Pancreas (tissue), 10 donors: ENCODE results near the gene NECAB3. TPM values are rescaled to one million over a fixed set of nuclear protein-coding genes. Genes with fewer than 3 reads are reported as not detected.

Experiments
- ATAC-seq, 4 donors: fragments of 200-7000 bp; cut with Tn5 transposase; one replicate each; pipeline versions ENCODE4 v1.8.0 to v1.9.1; 2020; ENCODE audit warnings: mild to moderate bottlenecking in 4 of 4, moderate library complexity in 4 of 4
- DNase-seq, 6 donors: peaks; one replicate each; pipeline ENCODE4 v3.0.0-alpha.2; 2020
- FAIRE-seq: peaks from 2 replicates; lab custom pipeline; 2012; peaks lifted over from hg19 to GRCh38; lab: Jason Lieb, UNC
- H3K27ac ChIP-seq, 4 donors: fragments of 200-600 bp; sonication (generic); 1 replicate in 3 of 4; 2 replicates in 1 of 4; pipeline versions ENCODE4 v1.5.0 to v1.8.0; 2020
- H3K27me3 ChIP-seq, 4 donors: fragments of 200-600 bp; one replicate each; pipeline ENCODE4 v1.8.0; 2021
- H3K36me3 ChIP-seq, 3 donors: fragments of 200-600 bp; sonication (generic) in 1 of 3; one replicate each; pipeline versions ENCODE4 v1.5.0 to v1.8.0; 2020 to 2021
- H3K4me1 ChIP-seq, 3 donors: fragments of 200-600 bp; one replicate each; pipeline ENCODE4 v1.8.0; 2021
- H3K4me3 ChIP-seq, 4 donors: fragments of 200-600 bp; sonication (generic) in 2 of 4; one replicate each; pipeline versions ENCODE4 v1.5.0 to v1.8.0; 2020 to 2021
- H3K9me3 ChIP-seq, 4 donors: fragments of 200-600 bp; one replicate each; pipeline ENCODE4 v1.8.0; 2021
- CTCF ChIP-seq, 4 donors: fragments of 200-600 bp; sonication (generic) in 3 of 4; IDR thresholded peaks; one replicate each; pipeline versions ENCODE4 v1.5.0 to v1.8.0; 2021; ENCODE audit warnings: antibody characterized with exemption in 4 of 4
- WGBS, 2 donors: extraction: QIAGEN DNeasy Blood & Tissue Kit; methylation state at CpG; one replicate each; pipeline ENCODE4 v1.1.7; 2013; 5-methylcytosine and 5-hydroxymethylcytosine counted together
- intact Hi-C, 3 donors: fragments of 100-400 bp; cut with DNase I; formaldehyde crosslinking; loops; one replicate each; pipeline versions ENCODE4 v1.11.1 to v1.14.2; 2022
- polyA plus RNA-seq, 2 donors: library from polyadenylated mRNA; stranded (reverse); fragments of 200-250 nt; gene quantifications; one replicate each; pipeline ENCODE4 v1.2.3, GENCODE V29; 2013
- total RNA-seq, 6 donors: library from RNA; stranded (reverse); fragmentation: NEBNext Ultra II Directional in 4 of 6; extraction: Animal tissue kit (Norgen Biotek cat#: 25700) in 4 of 6; gene quantifications; one replicate each; pipeline versions ENCODE4 v1.2.1 to v1.2.4, GENCODE V29; 2021 to 2023
- donor health status: healthy with polysubstance abuse.
- donor health status: DM: no; HTN: no; CAD: no; lungs with moderate emphysema.
- donor health status: DM: no; HTN: no; CAD: no.
- donor health status: control.
- donor health status: control.
- donor health status: Bipolar disorder and iron deficiency.
- donor health status: DM: yes; HTN: yes; CAD: no.
- donor health status: DM: no; HTN: no; CAD: no.
- donor health status: DM: no; HTN: no; CAD: no.
- donor health status: DM: yes; HTN: yes; CAD: no.

Gene NECAB3
- total and polyA plus RNA-seq, 8 donors = 15.8 to 40.0 (median 19.5) TPM

- TF ChIP-seq CTCF (IDR thresholded peaks at IDR 0.05) = no peak
- intact Hi-C loops = loop anchor here in 1 of 3 donors (5.0 kb wide), 1 partner anchor 195 kb away; no protein-coding TSS in a partner anchor
- Histone ChIP-seq H3K9me3 (no peaks in the 10 kb centered on the region), H3K27ac (no peak overlapping the region), H3K4me1 (peaks cover 21 to 27% (median 26%) of the 10 kb centered on the region in 3 donors), H3K27me3 (no peaks in the 10 kb centered on the region), H3K36me3 (peaks cover 0 to 7% (median 0%) of the 10 kb centered on the region in 3 donors), H3K4me3 (no peak overlapping the region)
- DNase-seq = peak in 4 of 6 donors; percentile 13 to 64 (median 24)
- 94 to 95% methylated on average over 17 of the region's 17 CpGs for WGBS, 2 donors
- ATAC-seq = no peak
- FAIRE-seq = no peak
These were observed 17.2 kb downstream of the NECAB3 start for GRCh38 chr20:33656783-33657703.

- Histone ChIP-seq H3K36me3 (peaks cover 0 to 7% (median 0%) of the 10 kb centered on the region in 3 donors), H3K27me3 (no peaks in the 10 kb centered on the region), H3K27ac (peak overlapping the region in 1 of 4 donors; percentile 77), H3K4me1 (peaks cover 21 to 27% (median 26%) of the 10 kb centered on the region in 3 donors), H3K4me3 (no peak overlapping the region), H3K9me3 (no peaks in the 10 kb centered on the region)
- TF ChIP-seq CTCF (IDR thresholded peaks at IDR 0.05) = no peak
- FAIRE-seq (no peak), DNase-seq (peak in 4 of 6 donors; percentile 6 to 62 (median 21)), ATAC-seq (no peak)
- 94 to 95% methylated on average over 10 of the region's 10 CpGs for WGBS, 2 donors
- intact Hi-C loops = loop anchor here in 1 of 3 donors (5.0 kb wide), 1 partner anchor 194 kb away; no protein-coding TSS in a partner anchor
These were observed 18.0 kb downstream of the NECAB3 start for GRCh38 chr20:33656010-33656782.

GRCh38 chr20:33655164-33655563, 19.1 kb downstream of the NECAB3 start:
- Histone ChIP-seq H3K27me3 (no peaks in the 10 kb centered on the region), H3K36me3 (peaks cover 0 to 7% (median 0%) of the 10 kb centered on the region in 3 donors), H3K27ac (peak overlapping the region; percentile 77 to 91 (median 82)), H3K4me1 (peaks cover 21 to 27% (median 26%) of the 10 kb centered on the region in 3 donors), H3K4me3 (no peak overlapping the region), H3K9me3 (no peaks in the 10 kb centered on the region)
- TF ChIP-seq CTCF (IDR thresholded peaks at IDR 0.05) = no peak
- intact Hi-C loops = loop anchor here in 1 of 3 donors (5.0 kb wide), 1 partner anchor 193 kb away; no protein-coding TSS in a partner anchor
- FAIRE-seq (no peak), DNase-seq (peak in 1 of 6 donors; percentile 19), ATAC-seq (no peak)
- 54 to 56% methylated on average over 4 of the region's 4 CpGs for WGBS, 2 donors

- TF ChIP-seq CTCF (IDR thresholded peaks at IDR 0.05) = no peak
- peak in 3 of 6 donors; percentile 29 to 80 (median 66) for DNase-seq
- Histone ChIP-seq H3K36me3 (peaks cover 0 to 7% (median 0%) of the 10 kb centered on the region in 3 donors), H3K27me3 (no peaks in the 10 kb centered on the region), H3K4me3 (no peak overlapping the region), H3K27ac (peak overlapping the region; percentile 77 to 91 (median 82)), H3K9me3 (no peaks in the 10 kb centered on the region), H3K4me1 (peaks cover 21 to 27% (median 26%) of the 10 kb centered on the region in 3 donors)
- 38 to 39% methylated on average over 14 of the region's 14 CpGs for WGBS, 2 donors
- no peak for FAIRE-seq
- intact Hi-C loops = loop anchor here in 1 of 3 donors (5.0 kb wide), 1 partner anchor 192 kb away; no protein-coding TSS in a partner anchor
- peak in 3 of 4 donors; percentile 0 to 45 (median 1) for ATAC-seq
These were observed 19.5 kb downstream of the NECAB3 start for GRCh38 chr20:33654680-33655161.
